Glutamatergic neuron (in vitro differentiated cells): ENCODE measurements around the gene C2CD2. TPM values are rescaled to one million over a fixed set of nuclear protein-coding genes. Genes with fewer than 3 reads are reported as not detected.

ENCODE experiments used
- DNase-seq: peaks from one replicate; pipeline ENCODE4 v3.0.0; 2022
- H3K27ac Mint-ChIP-seq: one replicate; pipeline ENCODE4 v1.8.0; 2020; ENCODE audit warnings: mild to moderate bottlenecking, mixed read lengths, inconsistent platforms; ENCODE audit not compliant: unreplicated experiment
- H3K27me3 Mint-ChIP-seq: one replicate; pipeline ENCODE4 v1.8.0; 2020; ENCODE audit warnings: mild to moderate bottlenecking, moderate library complexity, mixed read lengths, inconsistent platforms; ENCODE audit not compliant: unreplicated experiment
- H3K36me3 Mint-ChIP-seq: one replicate; pipeline ENCODE4 v1.8.0; 2020; ENCODE audit warnings: mild to moderate bottlenecking, mixed read lengths, inconsistent platforms; ENCODE audit not compliant: unreplicated experiment
- H3K4me1 Mint-ChIP-seq: one replicate; pipeline ENCODE4 v1.8.0; 2020; ENCODE audit warnings: mild to moderate bottlenecking, low read depth, mixed read lengths, inconsistent platforms; ENCODE audit not compliant: unreplicated experiment
- H3K4me3 Mint-ChIP-seq: one replicate; pipeline ENCODE4 v1.8.0; 2020; ENCODE audit warnings: mild to moderate bottlenecking, mixed read lengths, inconsistent platforms; ENCODE audit not compliant: unreplicated experiment
- H3K9me3 Mint-ChIP-seq: one replicate; pipeline ENCODE4 v1.8.0; 2020; ENCODE audit warnings: mild to moderate bottlenecking, moderate library complexity, mixed read lengths, inconsistent platforms; ENCODE audit not compliant: unreplicated experiment
- CTCF ChIP-seq: fragments of 200-600 bp; sonication (generic); IDR thresholded peaks from one replicate; pipeline ENCODE4 v1.5.0; 2021; ENCODE audit not compliant: partially characterized antibody, unreplicated experiment
- total RNA-seq: library from RNA; stranded (reverse); fragmentation: NEBNext Ultra II Directional; extraction: Animal tissue kit (Norgen Biotek cat#: 25700); gene quantifications from one replicate; pipeline ENCODE4 v1.2.1, GENCODE V29; 2021; ENCODE audit not compliant: unreplicated experiment

The C2CD2 gene
- total RNA-seq, 1 donor from 2014 or later, result 0.78 TPM

- no peak for TF ChIP-seq CTCF
- Mint-ChIP-seq H3K27me3 (no peaks in the 10 kb centered on the region), H3K36me3 (no peaks in the 10 kb centered on the region), H3K27ac (no peak overlapping the region), H3K4me1 (peaks cover 10% of the 10 kb centered on the region), H3K9me3 (peaks cover 8% of the 10 kb centered on the region), H3K4me3 (no peak overlapping the region)
- no peak for DNase-seq
Measured at GRCh38 chr21:41900401-41900800, 53.4 kb downstream of the C2CD2 start.

- peaks cover 10% of the 10 kb centered on the region for H3K4me1 Mint-ChIP-seq
- TF ChIP-seq CTCF, result no peak
- no peak overlapping the region for H3K27ac Mint-ChIP-seq
- peaks cover 6% of the 10 kb centered on the region for H3K9me3 Mint-ChIP-seq
- no peak for DNase-seq
- H3K27me3 Mint-ChIP-seq, result no peaks in the 10 kb centered on the region
- H3K4me3 Mint-ChIP-seq, result no peak overlapping the region
- H3K36me3 Mint-ChIP-seq, result no peaks in the 10 kb centered on the region
Measured at GRCh38 chr21:41899426-41900202, 54.2 kb downstream of the C2CD2 start.

- H3K4me1 Mint-ChIP-seq, result peaks cover 10% of the 10 kb centered on the region
- DNase-seq, result no peak
- no peak overlapping the region for H3K27ac Mint-ChIP-seq
- no peak for TF ChIP-seq CTCF
- no peak overlapping the region for H3K4me3 Mint-ChIP-seq
- peaks cover 6% of the 10 kb centered on the region for H3K9me3 Mint-ChIP-seq
- no peaks in the 10 kb centered on the region for H3K36me3 Mint-ChIP-seq
- H3K27me3 Mint-ChIP-seq, result no peaks in the 10 kb centered on the region
Measured at GRCh38 chr21:41898998-41899397, 54.8 kb downstream of the C2CD2 start.

- DNase-seq, result no peak
- TF ChIP-seq CTCF, result no peak
- Mint-ChIP-seq H3K27ac (no peak overlapping the region), H3K4me1 (peaks cover 10% of the 10 kb centered on the region), H3K36me3 (no peaks in the 10 kb centered on the region), H3K27me3 (no peaks in the 10 kb centered on the region), H3K9me3 (peaks cover 6% of the 10 kb centered on the region), H3K4me3 (no peak overlapping the region)
Measured at GRCh38 chr21:41897700-41898099, 56.1 kb downstream of the C2CD2 start.

- H3K27ac Mint-ChIP-seq, result no peak overlapping the region
- no peaks in the 10 kb centered on the region for H3K36me3 Mint-ChIP-seq
- no peak for DNase-seq
- TF ChIP-seq CTCF, result no peak
- H3K4me1 Mint-ChIP-seq, result peaks cover 10% of the 10 kb centered on the region
- no peaks in the 10 kb centered on the region for H3K27me3 Mint-ChIP-seq
- peaks cover 6% of the 10 kb centered on the region for H3K9me3 Mint-ChIP-seq
- no peak overlapping the region for H3K4me3 Mint-ChIP-seq
Measured at GRCh38 chr21:41897047-41897669, 56.7 kb downstream of the C2CD2 start.
